HepG2 (cell line): ENCODE results near the gene PAPOLA. TPM values are rescaled to one million over a fixed set of nuclear protein-coding genes. Genes with fewer than 3 reads are reported as not detected.
A peak's percentile ranks its signal among the peaks of the same experiment; 100 is the strongest.

Experiments
- ATAC-seq: fragments of 200-7000 bp; cut with Tn5 transposase; 3 replicates; pipeline ENCODE4 v1.9.1; 2020; ENCODE audit warnings: mild to moderate bottlenecking, moderate library complexity
- BruUV-seq: library from RNA; stranded (reverse); fragments of 400-500 nt; replicated peaks from 2 replicates; lab custom pipeline; 2021; lab: Mats Ljungman, UMichigan
- CTCF ChIA-PET: fragments of 300-600 bp; formaldehyde crosslinking; extraction: SDS; loops from one replicate; lab custom pipeline; 2021; ENCODE audit warnings: low total read pairs, inconsistent platforms, low intra/inter-chr PET ratio; lab: Yijun Ruan, JAX
- POLR2A ChIA-PET: fragments of 350-600 bp; sonication (Branson Sonifier 250); formaldehyde crosslinking; loops from one replicate; lab custom pipeline; 2020; ENCODE audit warnings: antibody characterized with exemption, inconsistent platforms; lab: Yijun Ruan, JAX
- DNase-seq: peaks from one replicate; pipeline ENCODE4 v3.0.0-alpha.2; 2015; ENCODE audit warnings: low spot score
- FAIRE-seq: peaks from 3 replicates; lab custom pipeline; 2011; peaks lifted over from hg19 to GRCh38; lab: Jason Lieb, UNC
- H2AFZ ChIP-seq: one replicate; pipeline ENCODE4 v1.6.1; 2011; ENCODE audit warnings: low read length, inconsistent platforms
- H3K27ac ChIP-seq: fragments of 300-600 bp; 3 replicates; pipeline ENCODE4 v1.8.0; 2011; ENCODE audit warnings: mixed run types, mild to moderate bottlenecking, mixed read lengths, low read length, inconsistent platforms; ENCODE audit not compliant: insufficient read depth; ENCODE audit errors: extremely low read length
- H3K27me3 ChIP-seq, 2 experiments: fragments of 200-600 bp in 1 of 2; 2 replicates in 1 of 2; 3 replicates in 1 of 2; pipeline versions ENCODE4 v1.6.0 to v1.8.0; 2011; ENCODE audit warnings: low read length in 2 of 2, mild to moderate bottlenecking in 2 of 2, moderate library complexity in 2 of 2, inconsistent platforms in 1 of 2; ENCODE audit not compliant: insufficient read depth in 2 of 2, control insufficient read depth in 1 of 2
- H3K36me3 ChIP-seq, 2 experiments: fragments of 200-600 bp in 1 of 2; replicated peaks in 1 of 2; 2 replicates in 1 of 2; 3 replicates in 1 of 2; pipeline versions ENCODE4 v1.5.1 to v1.8.0; 2011; ENCODE audit warnings: low read length in 2 of 2, inconsistent platforms in 1 of 2; ENCODE audit not compliant: insufficient read depth in 2 of 2, control insufficient read depth in 1 of 2
- H3K4me1 ChIP-seq: 2 replicates; pipeline ENCODE4 v1.5.1; 2012; ENCODE audit warnings: low read length, inconsistent platforms; ENCODE audit not compliant: insufficient read depth
- H3K4me2 ChIP-seq: 2 replicates; pipeline ENCODE4 v1.6.0; 2011; ENCODE audit warnings: low read depth, low read length, inconsistent platforms
- H3K4me3 ChIP-seq, 3 experiments: fragments of 200-600 bp in 1 of 3; sonication (generic), shearing (Covaris generic) in 1 of 3; replicated peaks in 1 of 3; 2 replicates each; pipeline ENCODE4 v1.5.1; 2011 to 2016; ENCODE audit warnings: low read length in 3 of 3, inconsistent platforms in 2 of 3, low read depth in 2 of 3, mild to moderate bottlenecking in 2 of 3, control low read depth in 1 of 3, mixed read lengths in 1 of 3; ENCODE audit not compliant: insufficient read depth in 1 of 3
- H3K79me2 ChIP-seq: one replicate; pipeline ENCODE4 v1.6.1; 2011; ENCODE audit warnings: low read length, inconsistent platforms; ENCODE audit not compliant: insufficient read depth
- H3K9ac ChIP-seq: 2 replicates; pipeline ENCODE4 v1.6.0; 2011; ENCODE audit warnings: mild to moderate bottlenecking, low read depth, low read length, inconsistent platforms; ENCODE audit not compliant: insufficient read depth
- H3K9me3 ChIP-seq: 2 replicates; pipeline ENCODE4 v1.5.1; 2012; ENCODE audit warnings: mild to moderate bottlenecking, low read length
- H4K20me1 ChIP-seq: 2 replicates; pipeline ENCODE4 v1.6.0; 2011; ENCODE audit warnings: inconsistent platforms, mild to moderate bottlenecking, low read length, moderate library complexity; ENCODE audit not compliant: insufficient read depth
- FOSL2 ChIP-seq: sonication (generic); formaldehyde crosslinking; IDR thresholded peaks from 2 replicates; pipeline ENCODE4 v1.4.0; 2020; ENCODE audit warnings: missing genetic modification reagents
- GZF1 ChIP-seq: sonication (generic); formaldehyde crosslinking; IDR thresholded peaks from 2 replicates; pipeline ENCODE4 v1.5.1; 2020; ENCODE audit warnings: mild to moderate bottlenecking, missing genetic modification reagents
- HMG20A ChIP-seq: IDR thresholded peaks from 2 replicates; pipeline ENCODE4 v1.6.1; 2016; ENCODE audit warnings: borderline replicate concordance
- PCBP2 ChIP-seq: fragments of 200-400 bp; formaldehyde crosslinking; optimal IDR thresholded peaks from 2 replicates; pipeline ENCODE3; 2018; ENCODE audit warnings: low read length, low read depth; ENCODE audit not compliant: poor library complexity, severe bottlenecking
- RBM22 ChIP-seq: fragments of 200-400 bp; formaldehyde crosslinking; optimal IDR thresholded peaks from 2 replicates; pipeline ENCODE3; 2017; ENCODE audit warnings: mild to moderate bottlenecking, low read length, moderate library complexity
- SETDB1 ChIP-seq: sonication (generic); formaldehyde crosslinking; IDR thresholded peaks from 2 replicates; pipeline ENCODE4 v1.5.1; 2020; ENCODE audit warnings: missing genetic modification reagents, mild to moderate bottlenecking, borderline replicate concordance
- SIN3A ChIP-seq: IDR thresholded peaks from 2 replicates; pipeline ENCODE4 v1.6.1; 2011; ENCODE audit warnings: low read depth, mild to moderate bottlenecking, control low read depth, low read length, borderline replicate concordance
- ZNF10 ChIP-seq: sonication (generic); formaldehyde crosslinking; IDR thresholded peaks from 2 replicates; pipeline ENCODE4 v1.4.0; 2020; ENCODE audit warnings: mild to moderate bottlenecking, low read depth, missing genetic modification reagents, borderline replicate concordance
- WGBS: methylation state at CpG from one replicate; pipeline ENCODE4 v1.1.6; 2017; ENCODE audit warnings: low lambda C conversion rate; 5-methylcytosine and 5-hydroxymethylcytosine counted together
- in situ Hi-C: cut with HindIII; loops from 2 replicates; pipeline ENCODE4 v1.10.0; 2017; ENCODE audit warnings: low pct_unique_long_range_greater_than_20kb; ENCODE audit not compliant: extremely low pct_ligation_motif_present
- intact Hi-C: fragments of 100-400 bp; cut with micrococcal nuclease; formaldehyde crosslinking; loops from one replicate; pipeline ENCODE4 v1.10.0; 2022; ENCODE audit not compliant: unreplicated experiment
- polyA plus RNA-seq, 8 experiments: library from polyadenylated mRNA; depleted of rRNA in 3 of 8; stranded (reverse) in 7 of 8; unstranded in 1 of 8; fragments of >200 nt; fragmentation: Illumina TruSeq in 4 of 8; extraction: Trizol in 4 of 8; gene quantifications; 2 replicates each; pipeline versions ENCODE4 v1.2.1 to v1.2.3, GENCODE V29; 2011 to 2016; ENCODE audit warnings: low read depth in 4 of 8, missing spikeins in 1 of 8, mixed read lengths in 1 of 8; ENCODE audit not compliant: insufficient read depth in 1 of 8
- total RNA-seq, 5 experiments: library from RNA; depleted of rRNA; stranded (reverse); fragments of >200 nt; fragmentation: Illumina TruSeq; extraction: Trizol; gene quantifications; 2 replicates each; pipeline ENCODE4 v1.2.3, GENCODE V29; 2016; ENCODE audit warnings: low read depth in 1 of 5
- TF ChIP-seq, protein P1 (sequence below): sonication (generic); formaldehyde crosslinking; IDR thresholded peaks from 2 replicates; pipeline ENCODE4 v1.4.0; 2020; ENCODE audit warnings: missing genetic modification reagents
- TF ChIP-seq, protein P2 (sequence below), 2 experiments: sonication (generic) in 1 of 2; formaldehyde crosslinking in 1 of 2; IDR thresholded peaks; 2 replicates each; pipeline versions ENCODE4 v1.6.1 to v1.9.0; 2014 to 2022; ENCODE audit warnings: antibody characterized with exemption in 1 of 2, borderline replicate concordance in 1 of 2, inconsistent platforms in 1 of 2, low read depth in 1 of 2, missing genetic modification reagents in 1 of 2

PAPOLA gene
- total and polyA plus RNA-seq, 2 of the 13 experiments (the other 11 are each of a cell fraction or from before 2014, with no cell fraction given), result 103 to 151 TPM

DNA sequence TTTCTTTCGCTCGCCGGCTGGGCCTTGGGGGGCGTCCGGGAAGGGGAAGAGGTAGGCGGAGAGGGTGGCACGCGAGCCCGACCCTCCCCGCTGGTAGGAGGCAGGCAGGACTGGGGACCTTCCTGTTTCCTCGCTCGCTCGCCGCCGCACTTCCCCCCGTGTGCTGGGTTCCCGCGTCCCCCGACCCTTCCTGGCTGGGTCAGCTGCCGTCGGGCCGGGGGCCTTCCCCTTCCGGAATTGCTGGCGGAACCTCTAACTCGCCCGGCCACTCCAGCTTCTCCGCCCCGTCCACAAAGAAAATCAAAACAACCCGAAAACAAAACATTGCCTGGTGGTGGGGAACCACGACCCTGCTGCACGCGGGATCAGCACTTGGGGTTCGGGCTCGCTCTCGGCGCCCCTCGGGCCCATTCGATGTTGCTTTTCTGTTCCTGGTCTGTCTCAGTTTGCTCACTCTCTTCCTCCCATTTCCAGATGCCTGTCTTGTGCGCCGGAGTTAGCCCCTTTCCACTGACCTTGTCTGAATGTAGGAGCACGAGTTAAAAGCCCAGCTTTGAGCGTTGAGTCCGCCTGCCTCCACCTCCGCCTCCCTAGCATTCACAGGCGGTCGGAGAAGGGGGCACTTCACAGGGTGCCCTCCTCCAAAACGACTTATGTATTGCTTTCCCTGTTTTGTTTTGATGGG lies 581 bp downstream of the PAPOLA start:
- ATAC-seq (peak; percentile 68), DNase-seq (peak; percentile 26), FAIRE-seq (no peak)
- CTCF ChIA-PET, result no interaction called here
- POLR2A ChIA-PET, result interaction anchor here (0.7 to 1.3 kb wide), 5 partner anchors 10 to 41 kb away, joined by 3 to 5 read pairs (median 3); no protein-coding TSS in a partner anchor
- in situ Hi-C loops (no loop called here), intact Hi-C loops (loop anchor here (5.0 kb wide), 2 partner anchors 40 to 140 kb away; partner anchors contain the start of genes ATG2B and GSKIP)
- peak overlapping the region; percentile 89 for H3K27ac ChIP-seq
- H3K9ac ChIP-seq, result peak overlapping the region; percentile 95
- no peaks in the 10 kb centered on the region; a peak in 1 of 5 replicates for H3K36me3 ChIP-seq
- peaks cover 53% of the 10 kb centered on the region for H3K4me1 ChIP-seq
- peak overlapping the region; percentile 86 to 90 (median 89) for H3K4me3 ChIP-seq
- H2AFZ ChIP-seq, result no peak overlapping the region
- no TSS peak for BruUV-seq
- H3K27me3 ChIP-seq, result no peaks in the 10 kb centered on the region; a peak in 1 of 5 replicates
- no peaks in the 10 kb centered on the region for H3K9me3 ChIP-seq
- 3% methylated on average over 22 of the region's 47 CpGs for WGBS
- H3K79me2 ChIP-seq, result peaks cover 64% of the 10 kb centered on the region
- H4K20me1 ChIP-seq, result peaks cover 43% of the 10 kb centered on the region
- peak overlapping the region; percentile 76 for H3K4me2 ChIP-seq
- TF ChIP-seq, protein P1, sequence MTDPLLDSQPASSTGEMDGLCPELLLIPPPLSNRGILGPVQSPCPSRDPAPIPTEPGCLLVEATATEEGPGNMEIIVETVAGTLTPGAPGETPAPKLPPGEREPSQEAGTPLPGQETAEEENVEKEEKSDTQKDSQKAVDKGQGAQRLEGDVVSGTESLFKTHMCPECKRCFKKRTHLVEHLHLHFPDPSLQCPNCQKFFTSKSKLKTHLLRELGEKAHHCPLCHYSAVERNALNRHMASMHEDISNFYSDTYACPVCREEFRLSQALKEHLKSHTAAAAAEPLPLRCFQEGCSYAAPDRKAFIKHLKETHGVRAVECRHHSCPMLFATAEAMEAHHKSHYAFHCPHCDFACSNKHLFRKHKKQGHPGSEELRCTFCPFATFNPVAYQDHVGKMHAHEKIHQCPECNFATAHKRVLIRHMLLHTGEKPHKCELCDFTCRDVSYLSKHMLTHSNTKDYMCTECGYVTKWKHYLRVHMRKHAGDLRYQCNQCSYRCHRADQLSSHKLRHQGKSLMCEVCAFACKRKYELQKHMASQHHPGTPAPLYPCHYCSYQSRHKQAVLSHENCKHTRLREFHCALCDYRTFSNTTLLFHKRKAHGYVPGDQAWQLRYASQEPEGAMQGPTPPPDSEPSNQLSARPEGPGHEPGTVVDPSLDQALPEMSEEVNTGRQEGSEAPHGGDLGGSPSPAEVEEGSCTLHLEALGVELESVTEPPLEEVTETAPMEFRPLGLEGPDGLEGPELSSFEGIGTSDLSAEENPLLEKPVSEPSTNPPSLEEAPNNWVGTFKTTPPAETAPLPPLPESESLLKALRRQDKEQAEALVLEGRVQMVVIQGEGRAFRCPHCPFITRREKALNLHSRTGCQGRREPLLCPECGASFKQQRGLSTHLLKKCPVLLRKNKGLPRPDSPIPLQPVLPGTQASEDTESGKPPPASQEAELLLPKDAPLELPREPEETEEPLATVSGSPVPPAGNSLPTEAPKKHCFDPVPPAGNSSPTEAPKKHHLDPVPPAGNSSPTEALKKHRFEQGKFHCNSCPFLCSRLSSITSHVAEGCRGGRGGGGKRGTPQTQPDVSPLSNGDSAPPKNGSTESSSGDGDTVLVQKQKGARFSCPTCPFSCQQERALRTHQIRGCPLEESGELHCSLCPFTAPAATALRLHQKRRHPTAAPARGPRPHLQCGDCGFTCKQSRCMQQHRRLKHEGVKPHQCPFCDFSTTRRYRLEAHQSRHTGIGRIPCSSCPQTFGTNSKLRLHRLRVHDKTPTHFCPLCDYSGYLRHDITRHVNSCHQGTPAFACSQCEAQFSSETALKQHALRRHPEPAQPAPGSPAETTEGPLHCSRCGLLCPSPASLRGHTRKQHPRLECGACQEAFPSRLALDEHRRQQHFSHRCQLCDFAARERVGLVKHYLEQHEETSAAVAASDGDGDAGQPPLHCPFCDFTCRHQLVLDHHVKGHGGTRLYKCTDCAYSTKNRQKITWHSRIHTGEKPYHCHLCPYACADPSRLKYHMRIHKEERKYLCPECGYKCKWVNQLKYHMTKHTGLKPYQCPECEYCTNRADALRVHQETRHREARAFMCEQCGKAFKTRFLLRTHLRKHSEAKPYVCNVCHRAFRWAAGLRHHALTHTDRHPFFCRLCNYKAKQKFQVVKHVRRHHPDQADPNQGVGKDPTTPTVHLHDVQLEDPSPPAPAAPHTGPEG, result 0 out of 2 replicates have a peak, but pooled peaks have one; percentile 2
- TF ChIP-seq SIN3A (peak; percentile 17; the same call in 1 of the 2 replicates), SETDB1 (no peak), RBM22 (no peak), FOSL2 (CRISPR knock-in tag) (0 out of 2 replicates have a peak, but pooled peaks have one; percentile 1), PCBP2 (no peak), GZF1 (CRISPR knock-in tag) (no peak), HMG20A (CRISPR knock-in tag) (no peak), ZNF10 (CRISPR knock-in tag) (no peak)
- TF ChIP-seq, protein P2, sequence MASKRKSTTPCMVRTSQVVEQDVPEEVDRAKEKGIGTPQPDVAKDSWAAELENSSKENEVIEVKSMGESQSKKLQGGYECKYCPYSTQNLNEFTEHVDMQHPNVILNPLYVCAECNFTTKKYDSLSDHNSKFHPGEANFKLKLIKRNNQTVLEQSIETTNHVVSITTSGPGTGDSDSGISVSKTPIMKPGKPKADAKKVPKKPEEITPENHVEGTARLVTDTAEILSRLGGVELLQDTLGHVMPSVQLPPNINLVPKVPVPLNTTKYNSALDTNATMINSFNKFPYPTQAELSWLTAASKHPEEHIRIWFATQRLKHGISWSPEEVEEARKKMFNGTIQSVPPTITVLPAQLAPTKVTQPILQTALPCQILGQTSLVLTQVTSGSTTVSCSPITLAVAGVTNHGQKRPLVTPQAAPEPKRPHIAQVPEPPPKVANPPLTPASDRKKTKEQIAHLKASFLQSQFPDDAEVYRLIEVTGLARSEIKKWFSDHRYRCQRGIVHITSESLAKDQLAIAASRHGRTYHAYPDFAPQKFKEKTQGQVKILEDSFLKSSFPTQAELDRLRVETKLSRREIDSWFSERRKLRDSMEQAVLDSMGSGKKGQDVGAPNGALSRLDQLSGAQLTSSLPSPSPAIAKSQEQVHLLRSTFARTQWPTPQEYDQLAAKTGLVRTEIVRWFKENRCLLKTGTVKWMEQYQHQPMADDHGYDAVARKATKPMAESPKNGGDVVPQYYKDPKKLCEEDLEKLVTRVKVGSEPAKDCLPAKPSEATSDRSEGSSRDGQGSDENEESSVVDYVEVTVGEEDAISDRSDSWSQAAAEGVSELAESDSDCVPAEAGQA (IDR thresholded peaks at IDR 0.05; ENCODE audit: low read depth), result no peak
- TF ChIP-seq, protein P2 (CRISPR knock-in tag; IDR thresholded peaks at IDR 0.05; ENCODE audit: borderline replicate concordance), result no peak
